GOT3 (cell line): Measurements from ENCODE around the gene KRTAP22-1.

Experiments
- DNase-seq: peaks from one replicate; lab custom pipeline; 2025; ENCODE audit warnings: mixed read lengths; lab: John Stamatoyannopoulos, UW

Gene KRTAP22-1

DNA sequence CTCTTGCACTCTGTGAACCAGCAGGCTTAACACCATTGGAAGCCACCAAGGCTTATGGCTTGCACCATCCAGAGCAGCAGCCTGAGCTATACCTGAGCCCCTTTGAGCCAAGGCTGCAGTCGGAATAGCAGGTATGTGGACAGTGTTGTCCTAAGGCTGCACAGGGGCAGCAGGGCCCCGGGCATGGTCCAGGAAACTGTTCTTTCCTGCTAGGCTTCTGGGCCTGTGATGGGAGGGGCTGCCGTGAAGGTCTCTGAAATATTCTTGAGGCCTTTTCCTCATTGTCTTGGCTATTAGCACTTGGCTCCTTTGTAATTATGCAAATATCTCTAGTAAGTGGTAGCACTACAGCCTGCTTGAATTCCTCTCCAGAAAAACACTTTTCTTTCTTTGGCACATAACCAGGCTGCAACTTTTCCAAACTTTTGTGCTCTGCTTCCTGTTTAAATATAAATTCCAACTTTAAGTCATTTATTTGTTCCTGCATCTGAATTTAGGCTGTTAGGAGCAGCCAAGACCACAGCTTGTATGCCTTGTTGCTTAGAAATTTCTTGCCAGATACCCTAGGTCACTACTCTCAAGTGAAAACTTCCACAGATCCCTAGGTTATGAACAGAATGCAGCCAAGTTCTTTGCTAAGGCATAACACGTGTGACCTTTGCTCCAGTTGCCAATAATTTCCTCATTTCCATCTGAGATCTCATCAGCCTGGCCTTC, 24.7 kb downstream of the KRTAP22-1 start:
- DNase-seq, result no peak

GRCh38 chr21:30628109-30628508, 27.2 kb downstream of the KRTAP22-1 start:
- no peak for DNase-seq

GRCh38 chr21:30629200-30629599, 28.3 kb downstream of the KRTAP22-1 start:
- no peak for DNase-seq

GRCh38 chr21:30634906-30635305, 34.0 kb downstream of the KRTAP22-1 start, which contains the start of gene KRTAP20-2:
Gene KRTAP20-2 (plus strand): TSS chr21:30635206. CDS start chr21:30635264, 58 bp downstream.
- DNase-seq, result no peak

- no peak for DNase-seq
Observed at GRCh38 chr21:30638686-30639085, 37.8 kb downstream of the KRTAP22-1 start.

DNA sequence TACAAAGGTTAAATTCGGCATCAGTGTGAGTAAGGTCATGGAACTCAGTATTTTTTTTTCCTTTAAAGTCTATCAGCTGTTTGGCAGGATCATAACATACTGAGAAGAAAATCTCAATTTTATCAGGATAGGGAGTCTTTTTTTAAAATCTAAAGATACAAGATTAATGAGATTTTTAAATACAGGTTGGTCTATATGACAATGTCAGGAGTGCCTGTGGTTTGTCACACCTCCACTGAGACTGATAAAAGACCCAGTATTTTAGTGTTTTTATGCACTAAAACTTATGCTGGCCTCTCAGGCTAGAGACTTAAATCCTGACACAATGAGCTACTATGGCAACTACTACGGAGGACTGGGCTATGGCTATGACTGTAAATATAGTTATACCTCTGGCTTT, 41.7 kb downstream of the KRTAP22-1 start, which contains the start of gene KRTAP20-3:
KRTAP20-3 (plus strand) TSS at position 301 of the 400 bp plus-strand sequence.
- no peak for DNase-seq

GRCh38 chr21:30646904-30647414, 46.1 kb downstream of the KRTAP22-1 start:
- DNase-seq, result no peak
